ENCODE results near the gene PIK3C2A.
"Not testable (repeated sequence)": the region's sequence is repeated elsewhere in the genome, so short reads cannot be mapped to it uniquely, and the experiment has no call there.

Gene PIK3C2A

GRCh38 chr11:17207317-17208256, at the start of gene PIK3C2A:
Gene PIK3C2A, minus strand, starts transcription at chr11:17207986. Its CDS starts 38,245 bp downstream, at chr11:17169741.
- TF ChIP-seq L3MBTL2 (conservative IDR thresholded peaks at IDR 0.05) (peak; percentile 54), FOXK2 (IDR thresholded peaks at IDR 0.05) (no peak)
- DNase-seq (ENCODE audit: extremely low spot score) = peak; percentile 95
- CTCF ChIA-PET = interaction anchor here (0.7 kb wide), 2 partner anchors 266 to 422 kb away, joined by 3 read pairs; no protein-coding TSS in a partner anchor
- POLR2A ChIA-PET = interaction anchor here (0.6 to 1.1 kb wide), 5 partner anchors 16 to 1381 kb away, joined by 3 read pairs; partner anchors contain the start of genes NUCB2 and UEVLD

GRCh38 chr11:17257196-17257595, 49.4 kb upstream of the PIK3C2A start:
- POLR2A ChIA-PET = interaction anchor here (0.7 kb wide), 1 partner anchor 442 kb away, joined by 3 read pairs; no protein-coding TSS in a partner anchor
- no peak for DNase-seq (ENCODE audit: extremely low spot score)
- no peak for TF ChIP-seq ELF4 (IDR thresholded peaks at IDR 0.05)
- no peak for TF ChIP-seq CTBP1 (IDR thresholded peaks at IDR 0.05; ENCODE audit: borderline replicate concordance)
- no peak for TF ChIP-seq ARNT (IDR thresholded peaks at IDR 0.05)
- TF ChIP-seq L3MBTL2 (conservative IDR thresholded peaks at IDR 0.05) = no peak
- TF ChIP-seq SUZ12 (IDR thresholded peaks at IDR 0.05) = no peak
- TF ChIP-seq NFRKB (IDR thresholded peaks at IDR 0.05) = no peak
- no peak for TF ChIP-seq BHLHE40 (IDR thresholded peaks at IDR 0.05; ENCODE audit: borderline replicate concordance)
- no peak for TF ChIP-seq ZNF384 (IDR thresholded peaks at IDR 0.05)
- no peak for TF ChIP-seq TARDBP (IDR thresholded peaks at IDR 0.05)
- TF ChIP-seq FOXA1 (IDR thresholded peaks at IDR 0.05) = no peak
- no peak for TF ChIP-seq FOXK2 (IDR thresholded peaks at IDR 0.05)
- TF ChIP-seq FOXM1 (IDR thresholded peaks at IDR 0.05; ENCODE audit: borderline replicate concordance) = no peak
- no peak for TF ChIP-seq HDGF (IDR thresholded peaks at IDR 0.05; ENCODE audit: borderline replicate concordance)
- CTCF ChIA-PET = no interaction called here

- CTCF ChIA-PET = no interaction called here
- POLR2A ChIA-PET = interaction anchor here (0.7 kb wide), 1 partner anchor 441 kb away, joined by 3 read pairs; no protein-coding TSS in a partner anchor
- TF ChIP-seq ZNF384 (IDR thresholded peaks at IDR 0.05) (no peak), ARNT (IDR thresholded peaks at IDR 0.05) (no peak), NFRKB (IDR thresholded peaks at IDR 0.05) (no peak), SP1 (IDR thresholded peaks at IDR 0.05) (no peak), LEF1 (IDR thresholded peaks at IDR 0.05; ENCODE audit: borderline replicate concordance) (no peak), L3MBTL2 (conservative IDR thresholded peaks at IDR 0.05) (no peak), FOXM1 (IDR thresholded peaks at IDR 0.05; ENCODE audit: borderline replicate concordance) (no peak), FOXA1 (IDR thresholded peaks at IDR 0.05) (no peak), BHLHE40 (IDR thresholded peaks at IDR 0.05; ENCODE audit: borderline replicate concordance) (no peak), ELF4 (IDR thresholded peaks at IDR 0.05) (no peak), SUZ12 (IDR thresholded peaks at IDR 0.05) (no peak), HDGF (IDR thresholded peaks at IDR 0.05; ENCODE audit: borderline replicate concordance) (no peak), CTBP1 (IDR thresholded peaks at IDR 0.05; ENCODE audit: borderline replicate concordance) (no peak), PKNOX1 (IDR thresholded peaks at IDR 0.05) (no peak), FOXK2 (IDR thresholded peaks at IDR 0.05) (no peak), TARDBP (IDR thresholded peaks at IDR 0.05) (no peak)
- no peak for DNase-seq (ENCODE audit: extremely low spot score)
Measured at GRCh38 chr11:17256512-17256911, 48.7 kb upstream of the PIK3C2A start.

- DNase-seq (ENCODE audit: extremely low spot score) = no peak
- CTCF ChIA-PET = no interaction called here
- POLR2A ChIA-PET = no interaction called here
- TF ChIP-seq ELF4 (IDR thresholded peaks at IDR 0.05) (no peak), PKNOX1 (IDR thresholded peaks at IDR 0.05) (no peak)
Measured at GRCh38 chr11:17252704-17253103, 44.9 kb upstream of the PIK3C2A start.

- ChIA-PET POLR2A (no interaction called here), CTCF (interaction anchor here (1.2 kb wide), 1 partner anchor 277 kb away, joined by 3 read pairs; no protein-coding TSS in a partner anchor)
- no peak for DNase-seq (ENCODE audit: extremely low spot score)
- no peak for TF ChIP-seq BHLHE40 (IDR thresholded peaks at IDR 0.05; ENCODE audit: borderline replicate concordance)
- TF ChIP-seq SUZ12 (IDR thresholded peaks at IDR 0.05) = no peak
- TF ChIP-seq ARNT (IDR thresholded peaks at IDR 0.05) = no peak
- no peak for TF ChIP-seq ELF4 (IDR thresholded peaks at IDR 0.05)
- TF ChIP-seq L3MBTL2 (conservative IDR thresholded peaks at IDR 0.05) = no peak
- no peak for TF ChIP-seq PKNOX1 (IDR thresholded peaks at IDR 0.05)
Measured at GRCh38 chr11:17250561-17251350, 43.0 kb upstream of the PIK3C2A start.

- no peak for DNase-seq (ENCODE audit: extremely low spot score)
- ChIA-PET CTCF (interaction anchor here (0.8 to 1.5 kb wide), 2 partner anchors 278 to 284 kb away, joined by 4 to 5 read pairs; no protein-coding TSS in a partner anchor), POLR2A (no interaction called here)
- TF ChIP-seq FOXM1 (IDR thresholded peaks at IDR 0.05; ENCODE audit: borderline replicate concordance) (no peak), NFRKB (IDR thresholded peaks at IDR 0.05) (no peak), ELF4 (IDR thresholded peaks at IDR 0.05) (no peak), FOXA1 (IDR thresholded peaks at IDR 0.05) (no peak), ARNT (IDR thresholded peaks at IDR 0.05) (no peak), L3MBTL2 (conservative IDR thresholded peaks at IDR 0.05) (no peak), ZNF384 (IDR thresholded peaks at IDR 0.05) (no peak), PKNOX1 (IDR thresholded peaks at IDR 0.05) (no peak), BHLHE40 (IDR thresholded peaks at IDR 0.05; ENCODE audit: borderline replicate concordance) (no peak), LEF1 (IDR thresholded peaks at IDR 0.05; ENCODE audit: borderline replicate concordance) (no peak), SUZ12 (IDR thresholded peaks at IDR 0.05) (no peak)
Measured at GRCh38 chr11:17244046-17244445, 36.3 kb upstream of the PIK3C2A start.

- DNase-seq (ENCODE audit: extremely low spot score); POLR2A ChIA-PET: not testable (repeated sequence)
- CTCF ChIA-PET = interaction anchor here (1.5 kb wide), 1 partner anchor 285 kb away, joined by 5 read pairs; no protein-coding TSS in a partner anchor
Measured at GRCh38 chr11:17242954-17243353, 35.2 kb upstream of the PIK3C2A start.

All from HEK293T (cell line).